Esophagus squamous epithelium (tissue), 5 donors: Measurements from ENCODE around the gene ADAMTSL1. TPM values are rescaled to one million over a fixed set of nuclear protein-coding genes. Genes with fewer than 3 reads are reported as not detected.

Source experiments
- DNase-seq: peaks from one replicate; lab custom pipeline; 2025; lab: John Stamatoyannopoulos, UW
- H3K27ac ChIP-seq, 4 donors: fragments of 200-600 bp; sonication (generic); one replicate each; pipeline ENCODE4 v1.5.1; 2016 to 2019; ENCODE audit warnings: mild to moderate bottlenecking in 1 of 4
- H3K27me3 ChIP-seq, 4 donors: fragments of 200-600 bp; sonication (generic); 1 replicate in 3 of 4; 2 replicates in 1 of 4; pipeline versions ENCODE4 v1.5.1 to v1.6.0; 2017 to 2021; ENCODE audit warnings: antibody characterized with exemption in 1 of 4
- H3K36me3 ChIP-seq, 3 donors: fragments of 200-600 bp; sonication (generic); one replicate each; pipeline ENCODE4 v1.5.1; 2016 to 2019
- H3K4me1 ChIP-seq, 3 donors: fragments of 200-600 bp; sonication (generic); one replicate each; pipeline ENCODE4 v1.5.1; 2017 to 2019
- H3K4me3 ChIP-seq, 4 donors: fragments of 200-600 bp; sonication (generic); 1 replicate in 3 of 4; 2 replicates in 1 of 4; pipeline ENCODE4 v1.5.1; 2016 to 2019; ENCODE audit warnings: mild to moderate bottlenecking in 2 of 4, moderate library complexity in 1 of 4
- H3K9me3 ChIP-seq, 3 donors: fragments of 200-600 bp; sonication (generic); one replicate each; pipeline ENCODE4 v1.5.1; 2016 to 2019
- CTCF ChIP-seq, 6 experiments: fragments of 450-650 bp in 4 of 6; fragments of 200-600 bp in 2 of 6; sonication (generic) in 2 of 6; IDR thresholded peaks; one replicate each; pipeline ENCODE4 v1.5.1; 2016 to 2019; ENCODE audit warnings: antibody characterized with exemption in 6 of 6, mild to moderate bottlenecking in 4 of 6, moderate library complexity in 4 of 6
- POLR2A ChIP-seq, 4 donors: fragments of 450-650 bp; IDR thresholded peaks; one replicate each; pipeline ENCODE4 v1.6.1; 2017; ENCODE audit warnings: antibody characterized with exemption in 4 of 4, mild to moderate bottlenecking in 4 of 4, moderate library complexity in 3 of 4
- WGBS, 2 donors: methylation state at CpG; one replicate each; pipeline ENCODE4 v1.1.5; 2018; 5-methylcytosine and 5-hydroxymethylcytosine counted together
- intact Hi-C: fragments of 100-400 bp; cut with DNase I; formaldehyde crosslinking; loops from one replicate; pipeline ENCODE4 v1.15.0; 2022
- total RNA-seq, 4 donors: library from RNA; depleted of rRNA; stranded (reverse); fragments of >200 nt; gene quantifications; one replicate each; pipeline ENCODE4 v1.1.0, GENCODE V29; 2016
- donor health status: DM: yes; HTN: yes; CAD: no.

ADAMTSL1 gene
- total RNA-seq, 4 donors from 2014 or later: 0.80 to 23.7 (median 2.3) TPM

GRCh38 chr9:18795947-18796671, 322.2 kb downstream of the ADAMTSL1 start:
- TF ChIP-seq CTCF (IDR thresholded peaks at IDR 0.05): no peak
- TF ChIP-seq POLR2A (IDR thresholded peaks at IDR 0.05): no peak
- Histone ChIP-seq H3K27me3 (no peaks in the 10 kb centered on the region), H3K4me1 (peaks cover 0 to 5% (median 0%) of the 10 kb centered on the region in 3 donors), H3K4me3 (no peak overlapping the region), H3K27ac (no peak overlapping the region), H3K36me3 (no peaks in the 10 kb centered on the region), H3K9me3 (no peaks in the 10 kb centered on the region)
- 46 to 71% methylated on average over 5 of the region's 5 CpGs for WGBS, 2 donors
- DNase-seq: no peak
- intact Hi-C loops: no loop called here

GRCh38 chr9:18796696-18797270, 322.8 kb downstream of the ADAMTSL1 start:
- no peak for TF ChIP-seq CTCF (IDR thresholded peaks at IDR 0.05)
- TF ChIP-seq POLR2A (IDR thresholded peaks at IDR 0.05): no peak
- no peaks in the 10 kb centered on the region for H3K9me3 ChIP-seq
- 32 to 68% methylated on average over 3 of the region's 3 CpGs for WGBS, 2 donors

GRCh38 chr9:18798106-18798505, 324.2 kb downstream of the ADAMTSL1 start:
- Histone ChIP-seq H3K27ac (no peak overlapping the region), H3K4me1 (peaks cover 0 to 5% (median 0%) of the 10 kb centered on the region in 3 donors), H3K27me3 (no peaks in the 10 kb centered on the region), H3K4me3 (no peak overlapping the region), H3K9me3 (no peaks in the 10 kb centered on the region), H3K36me3 (no peaks in the 10 kb centered on the region)
- TF ChIP-seq POLR2A (IDR thresholded peaks at IDR 0.05) (no peak), CTCF (IDR thresholded peaks at IDR 0.05) (no peak)
- WGBS, 2 donors: 50 to 53% methylated on average over 1 of the region's 1 CpG
- no peak for DNase-seq
- intact Hi-C loops: no loop called here

More at GRCh38 chr9:18796696-18797270, 322.8 kb downstream of the ADAMTSL1 start:
- peaks cover 0 to 5% (median 0%) of the 10 kb centered on the region in 3 donors for H3K4me1 ChIP-seq
- H3K27ac ChIP-seq: no peak overlapping the region
- DNase-seq: no peak
- H3K27me3 ChIP-seq: no peaks in the 10 kb centered on the region
- H3K36me3 ChIP-seq: no peaks in the 10 kb centered on the region
- no peak overlapping the region for H3K4me3 ChIP-seq
- intact Hi-C loops: no loop called here

- Histone ChIP-seq H3K4me1 (peaks cover 0 to 5% (median 0%) of the 10 kb centered on the region in 3 donors), H3K27ac (no peak overlapping the region), H3K4me3 (no peak overlapping the region), H3K9me3 (no peaks in the 10 kb centered on the region), H3K27me3 (no peaks in the 10 kb centered on the region), H3K36me3 (no peaks in the 10 kb centered on the region)
- no peak for TF ChIP-seq POLR2A (IDR thresholded peaks at IDR 0.05)
- 76 to 89% methylated on average over 5 of the region's 5 CpGs for WGBS, 2 donors
- DNase-seq: no peak
- intact Hi-C loops: no loop called here
These were observed 324.7 kb downstream of the ADAMTSL1 start for GRCh38 chr9:18798508-18799290.

GRCh38 chr9:18799428-18799827, 325.5 kb downstream of the ADAMTSL1 start:
- Histone ChIP-seq H3K4me1 (peaks cover 0 to 5% (median 0%) of the 10 kb centered on the region in 3 donors), H3K27me3 (no peaks in the 10 kb centered on the region), H3K4me3 (no peak overlapping the region), H3K36me3 (no peaks in the 10 kb centered on the region), H3K27ac (no peak overlapping the region), H3K9me3 (no peaks in the 10 kb centered on the region)
- no peak for TF ChIP-seq CTCF (IDR thresholded peaks at IDR 0.05)
- no peak for TF ChIP-seq POLR2A (IDR thresholded peaks at IDR 0.05)
- 84 to 94% methylated on average over 2 of the region's 2 CpGs for WGBS, 2 donors
- no peak for DNase-seq
- intact Hi-C loops: no loop called here
